Coronary artery (tissue), 2 donors: Measurements from ENCODE around the gene SGK2.

Source experiments
- DNase-seq: peaks from one replicate; pipeline ENCODE4 v3.0.0-alpha.2; 2017; ENCODE audit warnings: low spot score
- H3K27ac ChIP-seq, 2 donors: fragments of 200-600 bp; sonication (generic); one replicate each; pipeline ENCODE4 v1.5.1; 2016 to 2019
- H3K4me3 ChIP-seq: fragments of 200-600 bp; sonication (generic); 2 replicates; pipeline ENCODE4 v1.5.1; 2016; ENCODE audit warnings: mild to moderate bottlenecking, moderate library complexity
- TF ChIP-seq, protein P1 (sequence below): fragments of 200-600 bp; sonication (generic); IDR thresholded peaks from one replicate; pipeline ENCODE4 v1.5.1; 2019; ENCODE audit warnings: antibody characterized with exemption

SGK2 gene

DNA sequence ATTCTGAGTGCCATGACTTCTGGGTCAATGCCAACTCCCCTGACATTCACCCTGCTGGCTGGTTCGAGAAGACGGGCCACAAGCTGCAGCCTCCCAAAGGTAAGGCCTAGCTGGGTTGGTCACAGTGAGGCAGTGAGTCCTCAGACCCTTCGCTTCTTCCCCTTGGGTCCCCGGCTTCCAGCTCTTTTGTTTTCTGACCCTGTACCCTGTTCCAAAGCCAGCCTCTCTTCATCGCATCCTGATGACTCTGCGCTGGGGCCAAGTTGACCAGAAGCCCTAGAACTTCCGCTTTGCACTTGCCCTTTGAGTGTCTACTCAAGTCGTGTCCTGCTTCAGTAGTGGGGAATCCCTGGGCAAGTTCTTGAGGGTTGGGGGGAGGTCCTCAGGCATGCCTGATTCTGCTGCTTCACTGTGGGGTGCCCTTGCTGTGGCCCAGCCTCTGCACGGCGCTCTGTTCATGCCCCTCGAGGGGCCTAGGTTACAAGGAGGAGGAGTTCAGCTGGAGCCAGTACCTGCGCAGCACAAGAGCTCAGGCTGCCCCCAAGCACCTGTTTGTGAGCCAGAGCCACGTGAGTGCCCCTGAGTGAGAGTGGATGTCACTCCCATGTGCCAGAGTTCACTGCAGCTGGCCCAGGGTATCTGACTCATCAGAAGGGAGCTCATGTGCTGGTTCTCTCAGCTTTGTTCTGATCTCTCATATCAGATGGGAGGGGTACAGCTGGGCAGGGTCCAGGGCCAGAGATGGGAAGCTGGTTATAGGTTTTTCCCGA lies 28.3 kb upstream of the SGK2 start:
- Histone ChIP-seq H3K4me3 (no peak overlapping the region), H3K27ac (no peak overlapping the region)
- peak; percentile 40 for DNase-seq
- TF ChIP-seq, protein P1, sequence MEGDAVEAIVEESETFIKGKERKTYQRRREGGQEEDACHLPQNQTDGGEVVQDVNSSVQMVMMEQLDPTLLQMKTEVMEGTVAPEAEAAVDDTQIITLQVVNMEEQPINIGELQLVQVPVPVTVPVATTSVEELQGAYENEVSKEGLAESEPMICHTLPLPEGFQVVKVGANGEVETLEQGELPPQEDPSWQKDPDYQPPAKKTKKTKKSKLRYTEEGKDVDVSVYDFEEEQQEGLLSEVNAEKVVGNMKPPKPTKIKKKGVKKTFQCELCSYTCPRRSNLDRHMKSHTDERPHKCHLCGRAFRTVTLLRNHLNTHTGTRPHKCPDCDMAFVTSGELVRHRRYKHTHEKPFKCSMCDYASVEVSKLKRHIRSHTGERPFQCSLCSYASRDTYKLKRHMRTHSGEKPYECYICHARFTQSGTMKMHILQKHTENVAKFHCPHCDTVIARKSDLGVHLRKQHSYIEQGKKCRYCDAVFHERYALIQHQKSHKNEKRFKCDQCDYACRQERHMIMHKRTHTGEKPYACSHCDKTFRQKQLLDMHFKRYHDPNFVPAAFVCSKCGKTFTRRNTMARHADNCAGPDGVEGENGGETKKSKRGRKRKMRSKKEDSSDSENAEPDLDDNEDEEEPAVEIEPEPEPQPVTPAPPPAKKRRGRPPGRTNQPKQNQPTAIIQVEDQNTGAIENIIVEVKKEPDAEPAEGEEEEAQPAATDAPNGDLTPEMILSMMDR: no peak

DNA sequence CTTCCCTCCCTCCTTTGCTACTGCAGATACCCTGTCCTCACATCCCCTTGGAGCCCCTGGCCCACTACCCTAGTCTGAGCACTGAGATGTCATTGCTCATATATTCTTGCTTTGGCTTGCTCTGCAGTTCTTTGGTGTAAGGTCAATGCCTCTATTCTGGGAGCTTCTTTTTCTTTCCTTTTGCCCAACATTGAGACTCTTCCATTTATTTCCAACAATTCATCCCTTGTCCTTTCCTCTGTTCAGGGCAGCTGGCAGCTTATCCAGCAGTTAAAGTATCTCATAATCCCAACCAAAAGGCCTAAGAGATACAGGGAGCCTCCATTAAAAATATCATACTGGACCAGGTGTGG lies 27.8 kb upstream of the SGK2 start:
- Histone ChIP-seq H3K27ac (no peak overlapping the region), H3K4me3 (no peak overlapping the region)
- TF ChIP-seq, protein P1: no peak
- no peak for DNase-seq

DNA sequence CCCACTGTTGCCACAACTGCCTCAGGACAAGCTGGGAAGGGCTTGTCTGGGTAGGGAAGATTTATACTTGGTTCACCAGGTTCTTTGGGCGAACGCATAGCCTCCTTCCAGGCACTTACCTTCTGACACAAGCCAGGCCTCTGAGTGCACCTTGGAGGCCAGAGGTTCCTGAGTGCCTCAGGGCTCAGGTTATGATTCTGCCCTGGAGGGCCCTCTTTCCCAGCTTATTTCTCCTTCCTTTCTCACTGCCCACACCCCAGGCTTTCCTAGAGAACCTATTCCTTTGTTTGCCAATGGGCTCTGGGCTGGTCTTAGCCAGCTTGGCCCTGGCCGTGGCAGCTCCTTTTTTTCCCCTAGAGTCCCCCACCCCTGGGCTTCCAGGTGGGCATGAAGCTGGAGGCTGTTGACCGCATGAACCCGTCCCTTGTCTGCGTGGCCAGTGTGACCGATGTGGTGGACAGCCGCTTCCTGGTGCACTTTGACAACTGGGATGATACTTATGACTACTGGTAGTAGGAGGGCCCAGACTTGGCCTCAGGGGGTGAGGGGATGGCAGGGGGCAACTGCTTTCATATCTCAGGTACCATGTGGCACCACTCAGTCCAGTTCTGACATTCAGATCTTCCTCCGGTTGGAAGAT lies 26.3 kb upstream of the SGK2 start:
- TF ChIP-seq, protein P1: no peak
- H3K4me3 ChIP-seq: no peak overlapping the region
- no peak overlapping the region for H3K27ac ChIP-seq
- DNase-seq: peak; percentile 52

DNA sequence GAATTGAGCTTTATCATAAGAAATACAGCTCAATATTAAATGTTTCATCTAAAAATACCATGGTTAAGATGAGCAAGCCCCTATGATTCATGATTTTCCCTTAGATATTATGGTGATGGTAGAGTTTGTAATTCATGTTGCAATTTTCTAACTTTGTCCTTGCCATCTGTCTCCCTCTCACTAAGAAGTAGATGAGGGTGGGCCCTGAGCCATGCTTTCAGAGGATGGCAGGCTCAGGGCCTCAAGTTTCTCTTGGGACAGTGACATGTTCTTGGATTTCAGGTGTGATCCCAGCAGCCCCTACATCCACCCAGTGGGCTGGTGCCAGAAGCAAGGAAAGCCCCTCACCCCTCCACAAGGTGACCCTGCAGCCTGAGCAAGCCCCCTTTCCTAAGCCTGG lies 25.8 kb upstream of the SGK2 start:
- TF ChIP-seq, protein P1: no peak
- DNase-seq: no peak
- Histone ChIP-seq H3K4me3 (no peak overlapping the region), H3K27ac (no peak overlapping the region)

DNA sequence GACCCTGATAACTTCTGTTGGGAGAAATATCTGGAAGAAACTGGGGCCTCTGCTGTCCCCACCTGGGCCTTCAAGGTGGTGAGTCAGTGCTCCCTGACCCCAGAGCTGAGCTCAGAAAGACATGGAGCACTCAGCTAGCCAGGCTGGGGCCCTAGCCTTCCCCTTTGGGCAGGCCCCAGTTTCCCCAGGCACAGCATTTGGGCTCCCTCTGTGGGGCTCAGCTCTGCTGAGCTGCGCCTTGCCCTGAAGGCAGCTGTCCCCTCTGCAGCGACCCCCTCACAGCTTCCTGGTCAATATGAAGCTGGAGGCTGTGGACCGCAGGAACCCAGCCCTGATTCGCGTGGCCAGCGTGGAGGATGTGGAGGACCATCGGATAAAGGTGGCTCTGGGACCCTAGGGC lies 24.8 kb upstream of the SGK2 start:
- no peak overlapping the region for H3K4me3 ChIP-seq
- TF ChIP-seq, protein P1: no peak
- peak; percentile 38 for DNase-seq
- H3K27ac ChIP-seq: no peak overlapping the region

DNA sequence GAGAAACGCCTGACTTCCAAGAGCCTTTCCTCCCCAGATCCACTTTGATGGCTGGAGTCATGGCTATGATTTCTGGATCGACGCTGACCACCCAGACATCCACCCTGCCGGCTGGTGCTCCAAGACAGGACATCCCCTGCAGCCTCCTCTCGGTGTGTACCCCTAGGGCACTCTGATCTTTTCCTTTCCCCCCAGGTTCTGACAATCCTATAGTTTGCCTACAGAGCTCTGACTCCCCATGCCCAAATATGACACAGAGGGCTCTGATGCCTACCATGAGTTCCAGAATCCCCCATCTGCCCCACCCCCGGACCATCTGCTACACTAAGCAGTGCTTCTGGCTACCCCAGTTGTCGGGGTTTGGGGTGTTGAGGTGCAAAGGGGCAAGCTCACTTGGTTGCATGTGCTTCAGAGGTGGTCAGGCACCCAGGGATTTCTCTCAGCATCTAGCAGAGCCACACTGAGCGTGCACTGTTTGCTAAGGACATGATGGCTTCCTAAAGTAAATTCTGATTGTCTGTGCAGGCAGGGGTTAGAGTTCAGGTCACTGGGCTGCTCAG lies 24.0 kb upstream of the SGK2 start:
- TF ChIP-seq, protein P1: no peak
- no peak overlapping the region for H3K27ac ChIP-seq
- no peak overlapping the region for H3K4me3 ChIP-seq
- peak; percentile 41 for DNase-seq
